ENCODE data around the gene STRIT1. TPM values are rescaled to one million over a fixed set of nuclear protein-coding genes. Genes with fewer than 3 reads are reported as not detected.

STRIT1 gene
- polyA plus RNA-seq, 2 of the 4 experiments (the other 2 are of a cell fraction): not detected

GRCh38 chr3:155318740-155319139 lies 25.3 kb upstream of the STRIT1 start:
- no peak overlapping the region for H3K4me3 ChIP-seq
- 47% methylated on average over 2 of the region's 2 CpGs for WGBS (ENCODE audit: missing lambda C conversion rate)
- no peak overlapping the region for H3K27ac ChIP-seq
- no peaks in the 10 kb centered on the region for H3K9me3 ChIP-seq
- FAIRE-seq (no peak), ATAC-seq (no peak), DNase-seq (ENCODE audit: low read depth in 1 of 2, low spot score in 1 of 2) (no peak)
- CTCF ChIA-PET: no interaction called here
- no peaks in the 10 kb centered on the region for H3K4me1 ChIP-seq
- TF ChIP-seq BCL3 (IDR thresholded peaks at IDR 0.05): no peak
- no peak for TF ChIP-seq NFE2L2 (conservative IDR thresholded peaks at IDR 0.05; ENCODE audit: low read length)
- TF ChIP-seq NPAS2 (CRISPR knock-in tag; IDR thresholded peaks at IDR 0.05; ENCODE audit: borderline replicate concordance): no peak
- TF ChIP-seq MYC (IDR thresholded peaks at IDR 0.05; ENCODE audit: borderline replicate concordance, low read length): no peak
- TF ChIP-seq HEYL (CRISPR knock-in tag; IDR thresholded peaks at IDR 0.05): no peak
- no peak for TF ChIP-seq ZSCAN20 (CRISPR knock-in tag; IDR thresholded peaks at IDR 0.05)
- TF ChIP-seq KDM5A (IDR thresholded peaks at IDR 0.05): no peak
- no peak for TF ChIP-seq RCOR1 (IDR thresholded peaks at IDR 0.05; ENCODE audit: low read depth, low read length)
- POLR2A ChIA-PET: no interaction called here
- H3K4me2 ChIP-seq: no peak overlapping the region

GRCh38 chr3:155317211-155317610 lies 23.7 kb upstream of the STRIT1 start:
- H3K4me1 ChIP-seq: no peaks in the 10 kb centered on the region
- CTCF ChIA-PET: interaction anchor here (1.8 kb wide), 1 partner anchor 559 kb away, joined by 6 read pairs; no protein-coding TSS in a partner anchor
- no peak for DNase-seq (ENCODE audit: low read depth in 1 of 2, low spot score in 1 of 2)
- H3K4me2 ChIP-seq: no peak overlapping the region
- no peak overlapping the region for H3K27ac ChIP-seq
- POLR2A ChIA-PET: no interaction called here
- no peak for ATAC-seq
- no peaks in the 10 kb centered on the region for H3K9me3 ChIP-seq
- 72% methylated on average over 1 of the region's 1 CpG for WGBS (ENCODE audit: missing lambda C conversion rate)
- FAIRE-seq: no peak
- TF ChIP-seq USF2 (IDR thresholded peaks at IDR 0.05): no peak
- no peak for TF ChIP-seq RCOR1 (IDR thresholded peaks at IDR 0.05; ENCODE audit: low read depth, low read length)
- no peak for TF ChIP-seq RARB (CRISPR knock-in tag; IDR thresholded peaks at IDR 0.05)
- no peak for TF ChIP-seq BCL3 (IDR thresholded peaks at IDR 0.05)
- no peak for TF ChIP-seq CHD4 (IDR thresholded peaks at IDR 0.05; ENCODE audit: borderline replicate concordance)
- no peak for TF ChIP-seq ZNF302 (CRISPR knock-in tag; IDR thresholded peaks at IDR 0.05)
- no peak for TF ChIP-seq PHF8 (IDR thresholded peaks at IDR 0.05; ENCODE audit: borderline replicate concordance, low read depth)
- TF ChIP-seq SREBF2 (IDR thresholded peaks at IDR 0.05): no peak
- no peak for TF ChIP-seq NPAS2 (CRISPR knock-in tag; IDR thresholded peaks at IDR 0.05; ENCODE audit: borderline replicate concordance)
- TF ChIP-seq NR3C1 (IDR thresholded peaks at IDR 0.05): no peak
- TF ChIP-seq FOXS1 (CRISPR knock-in tag; IDR thresholded peaks at IDR 0.05): no peak
- no peak for TF ChIP-seq HOXA7 (CRISPR knock-in tag; IDR thresholded peaks at IDR 0.05)
- no peak overlapping the region for H3K4me3 ChIP-seq

GRCh38 chr3:155316426-155316825 lies 22.9 kb upstream of the STRIT1 start:
- Histone ChIP-seq H3K4me2 (no peak overlapping the region), H3K9me3 (no peaks in the 10 kb centered on the region), H3K4me1 (no peaks in the 10 kb centered on the region), H3K4me3 (no peak overlapping the region), H3K27ac (no peak overlapping the region)
- DNase-seq (ENCODE audit: low read depth in 1 of 2, low spot score in 1 of 2) (no peak), ATAC-seq (no peak), FAIRE-seq (no peak)
- ChIA-PET POLR2A (no interaction called here), CTCF (interaction anchor here (1.8 kb wide), 1 partner anchor 558 kb away, joined by 6 read pairs; no protein-coding TSS in a partner anchor)
- TF ChIP-seq RAD21 (conservative IDR thresholded peaks at IDR 0.05 in 1 of 2, IDR thresholded peaks at IDR 0.05 in 1 of 2) (no peak), E2F6 (IDR thresholded peaks at IDR 0.05; ENCODE audit: borderline replicate concordance, low read depth) (no peak), ELK1 (IDR thresholded peaks at IDR 0.05; ENCODE audit: low read depth, low read length) (no peak), EP300 (IDR thresholded peaks at IDR 0.05) (no peak), FOSB (CRISPR knock-in tag; IDR thresholded peaks at IDR 0.05) (no peak), NPAS2 (CRISPR knock-in tag; IDR thresholded peaks at IDR 0.05; ENCODE audit: borderline replicate concordance) (no peak)
